Activated CD4-positive, alpha-beta memory T cell treated with anti-CD3 and anti-CD28 coated beads for 36 hours (primary cell): ENCODE measurements around the gene LMOD1. TPM values are rescaled to one million over a fixed set of nuclear protein-coding genes. Genes with fewer than 3 reads are reported as not detected.

Source experiments
- CTCF ChIA-PET: fragments of 350-600 bp; sonication (Branson Sonifier 250); formaldehyde crosslinking; loops from one replicate; lab custom pipeline; 2021; ENCODE audit warnings: antibody characterized with exemption, inconsistent platforms; lab: Charles Lee
- POLR2A ChIA-PET: fragments of 350-600 bp; sonication (Branson Sonifier 250); formaldehyde crosslinking; loops from one replicate; lab custom pipeline; 2021; ENCODE audit warnings: antibody characterized with exemption; lab: Charles Lee
- DNase-seq: peaks from one replicate; pipeline ENCODE4 v3.0.0-alpha.2; 2020
- H3K27ac Mint-ChIP-seq: one replicate; pipeline ENCODE4 v1.8.0; 2021; ENCODE audit warnings: mixed read lengths
- H3K27me3 Mint-ChIP-seq: one replicate; pipeline ENCODE4 v1.8.0; 2021; ENCODE audit warnings: mixed read lengths
- H3K36me3 Mint-ChIP-seq: one replicate; pipeline ENCODE4 v1.8.0; 2021; ENCODE audit warnings: mixed read lengths
- H3K4me1 Mint-ChIP-seq: one replicate; pipeline ENCODE4 v1.8.0; 2021; ENCODE audit warnings: low read depth, mixed read lengths
- H3K4me3 Mint-ChIP-seq: one replicate; pipeline ENCODE4 v1.8.0; 2021; ENCODE audit warnings: mild to moderate bottlenecking, mixed read lengths
- H3K9me3 Mint-ChIP-seq: one replicate; pipeline ENCODE4 v1.8.0; 2021; ENCODE audit warnings: mixed read lengths
- intact Hi-C: fragments of 100-400 bp; cut with micrococcal nuclease; formaldehyde crosslinking; loops from one replicate; pipeline ENCODE4 v1.15.1; 2023
- microRNA-seq: library from miRNA; unstranded; fragments of <30 nt; microRNA quantifications from one replicate; pipeline ENCODE4 v1.2.0, GENCODE V29; 2022; ENCODE audit warnings: borderline number of aligned reads, borderline microRNAs expressed, borderline replicate concordance
- total RNA-seq, 2 experiments: library from RNA; stranded (reverse); gene quantifications; one replicate each; pipeline ENCODE4 v1.2.3, GENCODE V29; 2021

The LMOD1 gene
- total RNA-seq, 2 experiments from 2014 or later: not detected

DNA sequence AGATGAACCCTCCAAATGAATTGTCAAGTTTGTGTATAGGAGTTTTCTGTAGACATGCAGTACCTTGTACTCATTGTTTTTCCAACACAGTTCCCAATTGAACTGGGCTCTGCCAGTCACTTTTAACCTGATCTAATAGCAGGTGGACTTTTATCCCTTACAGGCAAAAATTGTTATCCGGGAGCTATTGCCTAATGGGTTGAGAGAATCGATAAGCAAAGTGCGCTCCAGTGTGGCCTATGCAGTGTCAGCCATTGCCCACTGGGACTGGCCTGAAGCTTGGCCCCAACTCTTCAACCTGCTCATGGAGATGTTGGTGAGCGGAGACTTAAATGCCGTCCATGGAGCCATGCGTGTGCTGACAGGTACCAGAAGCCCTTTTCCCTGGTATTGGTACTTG is 98.1 kb downstream of the LMOD1 start:
- DNase-seq: no peak
- ChIA-PET CTCF (interaction anchor here (1.4 to 1.8 kb wide), 3 partner anchors 10 to 19 kb away, joined by 4 to 5 read pairs (median 4); partner anchors contain the start of gene IPO9), POLR2A (interaction anchor here (1.4 to 1.6 kb wide), 2 partner anchors 19 to 33 kb away, joined by 3 to 4 read pairs; no protein-coding TSS in a partner anchor)
- Mint-ChIP-seq H3K27me3 (no peaks in the 10 kb centered on the region), H3K4me1 (peaks cover 20% of the 10 kb centered on the region), H3K36me3 (peaks cover 39% of the 10 kb centered on the region), H3K27ac (no peak overlapping the region), H3K9me3 (no peaks in the 10 kb centered on the region), H3K4me3 (no peak overlapping the region)
- intact Hi-C loops: no loop called here

DNA sequence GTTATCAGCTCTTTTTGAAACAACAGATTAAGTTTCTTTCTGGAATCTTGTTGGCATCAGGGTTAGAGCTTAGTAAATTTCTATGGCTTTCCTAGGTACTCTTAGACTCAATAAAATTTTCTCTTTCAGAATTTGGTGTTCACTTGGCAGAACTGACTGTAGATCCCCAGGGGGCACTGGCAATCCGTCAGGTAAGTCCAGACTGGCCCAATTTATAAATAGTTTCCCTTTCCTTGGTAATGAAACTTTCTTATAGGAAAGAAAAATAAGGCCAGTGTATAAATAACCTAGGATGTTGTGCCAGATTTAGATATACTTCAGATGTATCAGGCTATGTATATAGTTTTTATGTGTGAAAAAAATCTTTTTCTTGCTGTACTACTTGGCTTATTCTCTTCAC is 99.2 kb downstream of the LMOD1 start:
- Mint-ChIP-seq H3K4me3 (no peak overlapping the region), H3K27me3 (no peaks in the 10 kb centered on the region), H3K27ac (no peak overlapping the region), H3K9me3 (no peaks in the 10 kb centered on the region), H3K4me1 (peaks cover 20% of the 10 kb centered on the region), H3K36me3 (peaks cover 32% of the 10 kb centered on the region)
- no peak for DNase-seq
- CTCF ChIA-PET: interaction anchor here (1.4 to 1.6 kb wide), 2 partner anchors 10 to 18 kb away, joined by 4 to 5 read pairs; partner anchors contain the start of gene IPO9
- intact Hi-C loops: no loop called here
- POLR2A ChIA-PET: interaction anchor here (0.6 kb wide), 1 partner anchor 70 kb away, joined by 3 read pairs; no protein-coding TSS in a partner anchor

Small RNA genes within 50 kb of the gene (microRNA-seq; reads per million reads assigned to microRNA genes)
- not detected for gene MIR6739

Other genes starting within 250 kb of the LMOD1 start
- 10 to 100 TPM; 67.6 to 67.9 TPM for gene IPO9, start 117.4 kb downstream of the LMOD1 start, total RNA-seq
- gene SHISA4, start 57.6 kb downstream of the LMOD1 start, total RNA-seq: under 1 TPM; 0.27 to 0.59 TPM
- gene TIMM17A, start 9.0 kb upstream of the LMOD1 start, total RNA-seq: 10 to 100 TPM; 66.5 to 67.2 TPM
- gene RNPEP, start 36.1 kb upstream of the LMOD1 start, total RNA-seq: 10 to 100 TPM; 48.3 to 50.1 TPM
- under 1 TPM; 0.12 to 0.46 TPM for gene ELF3, start 64.0 kb upstream of the LMOD1 start, total RNA-seq
- gene GPR37L1, start 176.4 kb upstream of the LMOD1 start, total RNA-seq: not detected
- gene ARL8A, start 198.2 kb upstream of the LMOD1 start, total RNA-seq: 10 to 100 TPM; 38.2 to 40.4 TPM
- gene PTPN7, start 214.1 kb upstream of the LMOD1 start, total RNA-seq: 100 to 1,000 TPM; 197 to 199 TPM
- gene LGR6, start 247.3 kb upstream of the LMOD1 start, total RNA-seq: under 1 TPM; 0.05 to 0.10 TPM